GM12878 (cell line): ENCODE data around the gene SIK3. TPM values are rescaled to one million over a fixed set of nuclear protein-coding genes. Genes with fewer than 3 reads are reported as not detected.

Experiments
- ATAC-seq: fragments of 200-7000 bp; cut with Tn5 transposase; 3 replicates; pipeline ENCODE4 v1.9.1; 2020; ENCODE audit warnings: mild to moderate bottlenecking, moderate library complexity
- BruUV-seq: library from RNA; stranded (reverse); fragments of 400-500 nt; replicated peaks from 2 replicates; lab custom pipeline; 2021; lab: Mats Ljungman, UMichigan
- CTCF ChIA-PET: fragments of 300-600 bp; sonication (Branson Sonifier 250); formaldehyde crosslinking; extraction: SDS; loops from one replicate; lab custom pipeline; 2021; ENCODE audit warnings: inconsistent platforms; lab: Yijun Ruan, JAX
- POLR2A ChIA-PET: fragments of 350-600 bp; formaldehyde crosslinking; extraction: SDS; loops from one replicate; lab custom pipeline; 2021; ENCODE audit warnings: inconsistent platforms; lab: Charles Lee
- RAD21 ChIA-PET: fragments of 300-600 bp; sonication (Branson Sonifier 250); formaldehyde crosslinking; loops from one replicate; lab custom pipeline; 2023; ENCODE audit warnings: antibody characterized with exemption; ENCODE audit not compliant: unreplicated experiment; lab: Charles Lee
- SMC1A ChIA-PET: fragments of 300-600 bp; sonication (Branson Sonifier 250); formaldehyde crosslinking; loops from one replicate; lab custom pipeline; 2023; ENCODE audit not compliant: unreplicated experiment, uncharacterized antibody; lab: Charles Lee
- DNase-seq: peaks from one replicate; pipeline ENCODE4 v3.0.0-alpha.2; 2011; ENCODE audit warnings: low read depth, low spot score
- FAIRE-seq: peaks from 3 replicates; lab custom pipeline; 2011; peaks lifted over from hg19 to GRCh38; lab: Jason Lieb, UNC
- H2AFZ ChIP-seq: 2 replicates; pipeline ENCODE4 v1.6.0; 2011; ENCODE audit warnings: low read depth, low read length, control low read depth; ENCODE audit not compliant: control insufficient read depth
- H3K27ac ChIP-seq: 2 replicates; pipeline ENCODE4 v1.5.1; 2011; ENCODE audit warnings: control low read depth; ENCODE audit not compliant: control insufficient read depth, insufficient read depth
- H3K27me3 ChIP-seq, 2 experiments: replicated peaks in 1 of 2; 2 replicates each; pipeline versions ENCODE4 v1.6.0 to v1.6.1; 2011; ENCODE audit warnings: low read length in 1 of 2; ENCODE audit not compliant: control insufficient read depth in 2 of 2, insufficient read depth in 2 of 2
- H3K36me3 ChIP-seq, 2 experiments: 2 replicates each; pipeline ENCODE4 v1.5.1; 2011; ENCODE audit warnings: low read length in 1 of 2; ENCODE audit not compliant: control insufficient read depth in 2 of 2, insufficient read depth in 2 of 2
- H3K4me1 ChIP-seq: 2 replicates; pipeline ENCODE4 v1.6.1; 2011; ENCODE audit warnings: mild to moderate bottlenecking, low read length, moderate library complexity, mixed read lengths; ENCODE audit not compliant: control insufficient read depth, insufficient read depth
- H3K4me2 ChIP-seq: 2 replicates; pipeline ENCODE4 v1.6.0; 2011; ENCODE audit warnings: control low read depth; ENCODE audit not compliant: control insufficient read depth, insufficient read depth
- H3K4me3 ChIP-seq: fragments of 200-600 bp; sonication (generic); 2 replicates; pipeline ENCODE4 v1.5.1; 2016
- H3K79me2 ChIP-seq: 2 replicates; pipeline ENCODE4 v1.6.0; 2011; ENCODE audit warnings: low read length; ENCODE audit not compliant: control insufficient read depth, insufficient read depth
- H3K9ac ChIP-seq: 2 replicates; pipeline ENCODE4 v1.8.0; 2011; ENCODE audit warnings: low read length, control low read depth, mixed read lengths; ENCODE audit not compliant: control insufficient read depth, insufficient read depth
- H3K9me3 ChIP-seq: replicated peaks from 3 replicates; pipeline ENCODE4 v1.5.1; 2011; ENCODE audit warnings: mild to moderate bottlenecking, low read length; ENCODE audit not compliant: control insufficient read depth, insufficient read depth
- H4K20me1 ChIP-seq: 2 replicates; pipeline ENCODE4 v1.6.0; 2011; ENCODE audit not compliant: control insufficient read depth, insufficient read depth
- SMAD1 ChIP-seq: fragments of 450-650 bp; IDR thresholded peaks from 2 replicates; pipeline ENCODE4 v1.6.1; 2018; ENCODE audit warnings: mild to moderate bottlenecking, low read depth; ENCODE audit not compliant: partially characterized antibody
- TAF1 ChIP-seq: IDR thresholded peaks from 2 replicates; pipeline ENCODE4 v1.6.1; 2011; ENCODE audit warnings: mild to moderate bottlenecking, low read depth, low read length, borderline replicate concordance
- TCF12 ChIP-seq: IDR thresholded peaks from 2 replicates; pipeline ENCODE4 v1.6.1; 2011; ENCODE audit warnings: low read depth, mild to moderate bottlenecking, low read length
- ZNF384 ChIP-seq: IDR thresholded peaks from 2 replicates; pipeline ENCODE4 v1.6.1; 2012; ENCODE audit warnings: low read depth, mild to moderate bottlenecking, low read length, improper control_type of control experiment, borderline replicate concordance
- WGBS: methylation state at CpG from one replicate; pipeline ENCODE4 v1.1.6; 2016; ENCODE audit warnings: low lambda C conversion rate; ENCODE audit not compliant: insufficient replicate concordance, insufficient coverage; ENCODE audit errors: missing lambda C conversion rate; 5-methylcytosine and 5-hydroxymethylcytosine counted together
- in situ Hi-C: fragments of 300-500 bp; cut with MboI; formaldehyde crosslinking; loops from 9 replicates; pipeline ENCODE4 v1.14.3; 2018; ENCODE audit warnings: mixed read lengths
- intact Hi-C: fragments of 100-400 bp; cut with micrococcal nuclease; formaldehyde crosslinking; loops from one replicate; pipeline ENCODE4 v1.14.2; 2022; ENCODE audit not compliant: unreplicated experiment
- polyA plus RNA-seq, 11 experiments: library from polyadenylated mRNA; depleted of rRNA in 4 of 11; unstranded in 6 of 11; stranded (reverse) in 5 of 11; fragments of >200 nt; fragmentation: Nextera tagmentation in 4 of 11; fragmentation: Illumina TruSeq in 1 of 11; extraction: Ambion mirVana in 4 of 11; extraction: Trizol in 1 of 11; gene quantifications; 1 replicate in 1 of 11; 2 replicates in 10 of 11; pipeline versions ENCODE4 v1.2.1 to v1.2.3, GENCODE V29; 2011 to 2016; ENCODE audit warnings: inconsistent platforms in 2 of 11, missing spikeins in 2 of 11, low read depth in 1 of 11
- total RNA-seq, 4 experiments: library from RNA; depleted of rRNA in 3 of 4; stranded (reverse); fragments of >200 nt in 3 of 4; fragmentation: Illumina TruSeq in 1 of 4; extraction: Trizol in 1 of 4; gene quantifications; 2 replicates each; pipeline versions ENCODE4 v1.2.1 to v1.2.3, GENCODE V29; 2013 to 2021
- TF ChIP-seq, protein P1 (sequence below): fragments of 450-650 bp; formaldehyde crosslinking; IDR thresholded peaks from 2 replicates; pipeline ENCODE4 v1.5.0; 2022; ENCODE audit warnings: mild to moderate bottlenecking, missing genetic modification characterization

Gene SIK3
- total and polyA plus RNA-seq, 10 of the 15 experiments (the other 5 are each of a cell fraction or from before 2014, with no cell fraction given) = 2.5 to 31.9 (median 11.1) TPM

DNA sequence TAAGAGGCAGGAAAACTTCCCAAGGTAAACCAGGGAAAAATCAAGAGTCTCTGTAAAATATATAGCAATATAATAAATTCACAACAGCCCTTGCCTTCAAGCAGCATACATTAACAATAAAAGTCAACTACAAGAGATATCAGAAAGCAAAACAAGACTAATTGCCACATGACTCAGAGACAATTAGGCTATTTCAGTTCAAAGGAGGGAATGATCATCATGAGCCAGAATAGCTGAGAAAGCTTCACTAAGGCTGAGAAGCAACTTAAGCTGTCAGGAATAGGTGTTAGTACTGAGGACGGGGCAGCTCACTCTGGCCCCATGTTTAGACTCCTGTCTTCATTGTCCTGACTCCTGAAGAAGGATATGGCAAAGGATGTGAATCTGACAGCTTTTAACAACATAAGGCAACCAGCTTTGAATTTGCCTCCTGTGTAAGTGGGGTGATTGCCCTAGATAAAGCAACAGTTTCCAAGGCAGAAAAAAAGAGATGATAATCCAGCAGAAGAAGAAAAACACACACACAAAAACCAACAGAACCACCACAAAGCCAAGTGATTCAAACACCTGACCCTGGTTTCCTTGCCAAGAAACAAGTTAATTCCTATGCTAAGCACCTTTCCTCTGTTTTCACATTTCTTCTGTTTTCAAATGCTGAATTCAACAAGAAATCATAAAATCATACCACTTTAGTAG is 60.8 kb downstream of the SIK3 start:
- FAIRE-seq (peak; percentile 23), DNase-seq (no peak), ATAC-seq (peak; percentile 50)
- ChIA-PET RAD21 (interaction anchor here (1.0 kb wide), 1 partner anchor 36 kb away, joined by 3 read pairs; no protein-coding TSS in a partner anchor), POLR2A (no interaction called here), CTCF (no interaction called here), SMC1A (interaction anchor here (0.6 to 0.9 kb wide), 2 partner anchors 12 to 57 kb away, joined by 3 read pairs; no protein-coding TSS in a partner anchor)
- in situ Hi-C loops = no loop called here
- H3K27me3 ChIP-seq = no peaks in the 10 kb centered on the region
- H3K4me2 ChIP-seq = no peak overlapping the region
- H4K20me1 ChIP-seq = no peaks in the 10 kb centered on the region
- no peaks in the 10 kb centered on the region for H3K36me3 ChIP-seq
- H3K9me3 ChIP-seq = no peaks in the 10 kb centered on the region
- H3K4me1 ChIP-seq = peaks cover 12% of the 10 kb centered on the region
- peaks cover 13% of the 10 kb centered on the region for H3K79me2 ChIP-seq
- no peak overlapping the region for H2AFZ ChIP-seq
- 89% methylated on average over 1 of the region's 1 CpG for WGBS
- no peak overlapping the region for H3K9ac ChIP-seq
- intact Hi-C loops = no loop called here
- TF ChIP-seq TCF12 = no peak
- no peak for TF ChIP-seq SMAD1
- TF ChIP-seq, protein P1, sequence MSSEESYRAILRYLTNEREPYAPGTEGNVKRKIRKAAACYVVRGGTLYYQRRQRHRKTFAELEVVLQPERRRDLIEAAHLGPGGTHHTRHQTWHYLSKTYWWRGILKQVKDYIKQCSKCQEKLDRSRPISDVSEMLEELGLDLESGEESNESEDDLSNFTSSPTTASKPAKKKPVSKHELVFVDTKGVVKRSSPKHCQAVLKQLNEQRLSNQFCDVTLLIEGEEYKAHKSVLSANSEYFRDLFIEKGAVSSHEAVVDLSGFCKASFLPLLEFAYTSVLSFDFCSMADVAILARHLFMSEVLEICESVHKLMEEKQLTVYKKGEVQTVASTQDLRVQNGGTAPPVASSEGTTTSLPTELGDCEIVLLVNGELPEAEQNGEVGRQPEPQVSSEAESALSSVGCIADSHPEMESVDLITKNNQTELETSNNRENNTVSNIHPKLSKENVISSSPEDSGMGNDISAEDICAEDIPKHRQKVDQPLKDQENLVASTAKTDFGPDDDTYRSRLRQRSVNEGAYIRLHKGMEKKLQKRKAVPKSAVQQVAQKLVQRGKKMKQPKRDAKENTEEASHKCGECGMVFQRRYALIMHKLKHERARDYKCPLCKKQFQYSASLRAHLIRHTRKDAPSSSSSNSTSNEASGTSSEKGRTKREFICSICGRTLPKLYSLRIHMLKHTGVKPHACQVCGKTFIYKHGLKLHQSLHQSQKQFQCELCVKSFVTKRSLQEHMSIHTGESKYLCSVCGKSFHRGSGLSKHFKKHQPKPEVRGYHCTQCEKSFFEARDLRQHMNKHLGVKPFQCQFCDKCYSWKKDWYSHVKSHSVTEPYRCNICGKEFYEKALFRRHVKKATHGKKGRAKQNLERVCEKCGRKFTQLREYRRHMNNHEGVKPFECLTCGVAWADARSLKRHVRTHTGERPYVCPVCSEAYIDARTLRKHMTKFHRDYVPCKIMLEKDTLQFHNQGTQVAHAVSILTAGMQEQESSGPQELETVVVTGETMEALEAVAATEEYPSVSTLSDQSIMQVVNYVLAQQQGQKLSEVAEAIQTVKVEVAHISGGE (CRISPR knock-in tag) = no peak
- no peak for TF ChIP-seq TAF1
- no peak for TF ChIP-seq ZNF384
- H3K4me3 ChIP-seq = no peak overlapping the region
- H3K27ac ChIP-seq = no peak overlapping the region
- BruUV-seq = no TSS peak
